NCI-H146 (cell line): Measurements from ENCODE around the gene CDH4.

Experiments used
- DNase-seq: peaks from one replicate; lab custom pipeline; 2025; lab: John Stamatoyannopoulos, UW

CDH4 gene

GRCh38 chr20:61808447-61808846 lies 556.4 kb downstream of the CDH4 start:
- DNase-seq, result no peak

- DNase-seq, result no peak
Measured at GRCh38 chr20:61809006-61809770, 557.1 kb downstream of the CDH4 start.

GRCh38 chr20:61810066-61810737 lies 558.1 kb downstream of the CDH4 start:
- DNase-seq, result no peak

GRCh38 chr20:61810738-61811135 lies 558.7 kb downstream of the CDH4 start:
- no peak for DNase-seq

- no peak for DNase-seq
Measured at GRCh38 chr20:61811166-61811565, 559.1 kb downstream of the CDH4 start.

- DNase-seq, result no peak
Measured at GRCh38 chr20:61812121-61812844, 560.2 kb downstream of the CDH4 start.

- no peak for DNase-seq
Measured at GRCh38 chr20:61812845-61813485, 560.9 kb downstream of the CDH4 start.

GRCh38 chr20:61813791-61814190 lies 561.7 kb downstream of the CDH4 start:
- DNase-seq, result no peak

GRCh38 chr20:61814244-61814643 lies 562.2 kb downstream of the CDH4 start:
- no peak for DNase-seq

GRCh38 chr20:61814726-61815125 lies 562.7 kb downstream of the CDH4 start:
- DNase-seq, result no peak

GRCh38 chr20:61815176-61815575 lies 563.1 kb downstream of the CDH4 start:
- DNase-seq, result no peak

- no peak for DNase-seq
Measured at GRCh38 chr20:61815678-61816077, 563.6 kb downstream of the CDH4 start.

- no peak for DNase-seq
Measured at GRCh38 chr20:61816606-61817460, 564.8 kb downstream of the CDH4 start.

GRCh38 chr20:61817575-61817974 lies 565.5 kb downstream of the CDH4 start:
- DNase-seq, result no peak

GRCh38 chr20:61818746-61819573 lies 566.9 kb downstream of the CDH4 start:
- no peak for DNase-seq

- no peak for DNase-seq
Measured at GRCh38 chr20:61819574-61819846, 567.4 kb downstream of the CDH4 start.

GRCh38 chr20:61819921-61820825 lies 568.1 kb downstream of the CDH4 start:
- no peak for DNase-seq

- no peak for DNase-seq
Measured at GRCh38 chr20:61821735-61822134, 569.7 kb downstream of the CDH4 start.

GRCh38 chr20:61822396-61822795 lies 570.3 kb downstream of the CDH4 start:
- no peak for DNase-seq

- no peak for DNase-seq
Measured at GRCh38 chr20:61823242-61823641, 571.2 kb downstream of the CDH4 start.
